K562 (cell line): ENCODE data around the gene GLRX5. TPM values are rescaled to one million over a fixed set of nuclear protein-coding genes. Genes with fewer than 3 reads are reported as not detected.

Experiments used
- ATF1 ChIP-seq, 2 experiments: fragments of 450-650 bp in 1 of 2; IDR thresholded peaks; 2 replicates each; pipeline ENCODE4 v1.6.1; 2016; ENCODE audit warnings: missing compliant biosample characterization in 1 of 2, missing genetic modification characterization in 1 of 2
- ATF3 ChIP-seq, 2 experiments: fragments of 450-650 bp in 1 of 2; sonication (generic) in 1 of 2; formaldehyde crosslinking in 1 of 2; IDR thresholded peaks in 1 of 2; conservative IDR thresholded peaks in 1 of 2; 2 replicates each; pipeline versions ENCODE4 v1.6.1 to v1.8.1; 2016 to 2023; ENCODE audit warnings: mild to moderate bottlenecking in 2 of 2, moderate library complexity in 2 of 2, inconsistent platforms in 1 of 2, missing genetic modification reagents in 1 of 2
- ATF7 ChIP-seq: fragments of 450-650 bp; IDR thresholded peaks from 2 replicates; pipeline ENCODE4 v1.7.1; 2014; ENCODE audit warnings: mild to moderate bottlenecking, moderate library complexity
- BCLAF1 ChIP-seq, 2 experiments: fragments of 450-650 bp in 1 of 2; IDR thresholded peaks; 2 replicates each; pipeline ENCODE4 v1.6.1; 2011 to 2017; ENCODE audit warnings: low read depth in 2 of 2, antibody characterized with exemption in 1 of 2, borderline replicate concordance in 1 of 2, low read length in 1 of 2, mild to moderate bottlenecking in 1 of 2, mixed read lengths in 1 of 2; ENCODE audit not compliant: control insufficient read depth in 1 of 2
- CREBBP ChIP-seq: IDR thresholded peaks from one replicate; pipeline ENCODE4 v1.6.1; 2012; ENCODE audit warnings: low read depth, mild to moderate bottlenecking, control low read depth, inconsistent platforms, low read length
- CREM ChIP-seq: IDR thresholded peaks from 2 replicates; pipeline ENCODE4 v1.6.1; 2014; ENCODE audit warnings: antibody characterized with exemption, low read depth
- NCOR1 ChIP-seq: fragments of 450-650 bp; IDR thresholded peaks from 2 replicates; pipeline ENCODE4 v1.6.1; 2016; ENCODE audit warnings: mild to moderate bottlenecking, moderate library complexity
- TCF7 ChIP-seq: sonication (generic); IDR thresholded peaks from 2 replicates; pipeline ENCODE4 v1.6.1; 2016; ENCODE audit warnings: antibody characterized with exemption, borderline replicate concordance
- ZC3H4 ChIP-seq: sonication (generic); formaldehyde crosslinking; IDR thresholded peaks from 2 replicates; pipeline ENCODE4 v1.9.0; 2021; ENCODE audit warnings: missing genetic modification reagents, borderline replicate concordance
- ZMIZ1 ChIP-seq, 2 experiments: fragments of 150-350 bp in 1 of 2; IDR thresholded peaks; 2 replicates each; pipeline ENCODE4 v1.6.1; 2012 to 2016; ENCODE audit warnings: low read depth in 2 of 2, low read length in 2 of 2, mild to moderate bottlenecking in 1 of 2, moderate library complexity in 1 of 2
- ZNF134 ChIP-seq: fragments of 250-450 bp; sonication (Bioruptor Pico); conservative IDR thresholded peaks from 2 replicates; pipeline ENCODE4 v1.4.0; 2020
- ZNF592 ChIP-seq: fragments of 450-650 bp; IDR thresholded peaks from 2 replicates; pipeline ENCODE4 v1.6.1; 2017; ENCODE audit warnings: antibody characterized with exemption, mild to moderate bottlenecking
- polyA plus RNA-seq, 8 experiments: library from polyadenylated mRNA; depleted of rRNA in 4 of 8; stranded (reverse) in 5 of 8; unstranded in 3 of 8; fragments of >200 nt; fragmentation: Nextera tagmentation in 2 of 8; fragmentation: Illumina TruSeq in 1 of 8; extraction: Ambion mirVana in 2 of 8; extraction: Trizol in 1 of 8; gene quantifications; 2 replicates each; pipeline versions ENCODE4 v1.2.1 to v1.2.3, GENCODE V29; 2011 to 2014; ENCODE audit warnings: inconsistent platforms in 1 of 8, missing spikeins in 1 of 8
- total RNA-seq, 7 experiments: library from RNA; depleted of rRNA in 6 of 7; stranded (reverse); fragments of >200 nt in 6 of 7; fragmentation: Illumina TruSeq in 2 of 7; extraction: Trizol in 2 of 7; gene quantifications; 2 replicates each; pipeline versions ENCODE4 v1.2.1 to v1.2.3, GENCODE V29; 2011 to 2021; ENCODE audit warnings: low replicate concordance in 1 of 7

GLRX5 gene
- total and polyA plus RNA-seq, 9 of the 15 experiments (the other 6 are each of a cell fraction or from before 2014, with no cell fraction given): 16.7 to 96.8 (median 66.8) TPM

- TF ChIP-seq ZNF592 (peak; percentile 25; the same call in 1 of the 2 replicates), ZNF134 (CRISPR knock-in tag) (no peak), ATF7 (peak; percentile 53; the same call in 1 of the 2 replicates), NCOR1 (0 out of 2 replicates have a peak, but pooled peaks have one; percentile 11), TCF7 (no peak), ATF3 (IDR thresholded peaks at IDR 0.05) (peak; percentile 48; the same call in 1 of the 2 replicates), ATF3 (CRISPR knock-in tag; conservative IDR thresholded peaks at IDR 0.05) (no peak), ZMIZ1 (IDR thresholded peaks at IDR 0.05; ENCODE audit: low read depth in 2 of 2, low read length in 2 of 2) (no peak), BCLAF1 (IDR thresholded peaks at IDR 0.05; ENCODE audit: borderline replicate concordance in 1 of 2, control insufficient read depth in 1 of 2, low read depth in 2 of 2, low read length in 1 of 2) (no peak), CREBBP (no peak), ATF1 (CRISPR knock-in tag; IDR thresholded peaks at IDR 0.05) (no peak), ATF1 (tag; IDR thresholded peaks at IDR 0.05) (peak; percentile 42), ZC3H4 (CRISPR knock-in tag) (no peak), CREM (peak; percentile 59; the same call in 1 of the 2 replicates)
These were observed 8.1 kb upstream of the GLRX5 start (continued) for GRCh38 chr14:95526483-95527386.
